GM19468 (cell line): ENCODE results near the gene MMP27.
"Not testable (repeated sequence)": the region's sequence is repeated elsewhere in the genome, so short reads cannot be mapped to it uniquely, and the experiment has no call there.

Source experiments
- ATAC-seq: cut with Tn5 transposase; IDR thresholded peaks from one replicate; pipeline ENCODE4 v1.9.1; 2021; ENCODE audit warnings: mild to moderate bottlenecking, moderate library complexity, moderate number of reproducible peaks; ENCODE audit not compliant: unreplicated experiment; ENCODE audit errors: extremely low read depth

Gene MMP27

GRCh38 chr11:102705626-102706025, at the start of gene MMP27:
Gene MMP27, minus strand, starts transcription at chr11:102705769. Its CDS starts 55 bp downstream, at chr11:102705714.
- no peak for ATAC-seq

GRCh38 chr11:102753267-102753666, 47.7 kb upstream of the MMP27 start:
- no peak for ATAC-seq

GRCh38 chr11:102751673-102752072, 46.1 kb upstream of the MMP27 start:
- no peak for ATAC-seq

- ATAC-seq: no peak
These were observed 43.6 kb upstream of the MMP27 start for GRCh38 chr11:102749101-102749722.

- ATAC-seq: not testable (repeated sequence)
These were observed 41.4 kb upstream of the MMP27 start for GRCh38 chr11:102746746-102747578.

- no peak for ATAC-seq
These were observed 29.1 kb upstream of the MMP27 start for GRCh38 chr11:102734650-102735049.

- ATAC-seq: no peak
These were observed 27.8 kb upstream of the MMP27 start for GRCh38 chr11:102733232-102733875.

GRCh38 chr11:102730944-102731343, 25.4 kb upstream of the MMP27 start:
- ATAC-seq: not testable (repeated sequence)

- no peak for ATAC-seq
These were observed 24.6 kb upstream of the MMP27 start for GRCh38 chr11:102729849-102730815.

GRCh38 chr11:102727890-102728289, 22.3 kb upstream of the MMP27 start:
- no peak for ATAC-seq

- ATAC-seq: no peak
These were observed 19.4 kb upstream of the MMP27 start, which contains the start of gene MMP8 for GRCh38 chr11:102724904-102725500. Gene MMP8, minus strand, starts transcription at chr11:102724954. Its CDS starts 99 bp downstream, at chr11:102724855.

GRCh38 chr11:102722821-102723220, 17.3 kb upstream of the MMP27 start:
- ATAC-seq: no peak

GRCh38 chr11:102719620-102720277, 14.2 kb upstream of the MMP27 start:
- no peak for ATAC-seq

GRCh38 chr11:102717280-102717679, 11.7 kb upstream of the MMP27 start:
- ATAC-seq: no peak

- ATAC-seq: peak; percentile 63
These were observed 11.0 kb upstream of the MMP27 start for GRCh38 chr11:102716527-102716926.

GRCh38 chr11:102712137-102712536, 6.6 kb upstream of the MMP27 start:
- ATAC-seq: no peak

GRCh38 chr11:102709201-102709945, 3.8 kb upstream of the MMP27 start:
- no peak for ATAC-seq

GRCh38 chr11:102708654-102709053, 3.1 kb upstream of the MMP27 start:
- ATAC-seq: no peak
